ENCODE results near the gene DNER. TPM values are rescaled to one million over a fixed set of nuclear protein-coding genes. Genes with fewer than 3 reads are reported as not detected.

DNER gene
- total RNA-seq, 1 donor from 2014 or later, result not detected

DNA sequence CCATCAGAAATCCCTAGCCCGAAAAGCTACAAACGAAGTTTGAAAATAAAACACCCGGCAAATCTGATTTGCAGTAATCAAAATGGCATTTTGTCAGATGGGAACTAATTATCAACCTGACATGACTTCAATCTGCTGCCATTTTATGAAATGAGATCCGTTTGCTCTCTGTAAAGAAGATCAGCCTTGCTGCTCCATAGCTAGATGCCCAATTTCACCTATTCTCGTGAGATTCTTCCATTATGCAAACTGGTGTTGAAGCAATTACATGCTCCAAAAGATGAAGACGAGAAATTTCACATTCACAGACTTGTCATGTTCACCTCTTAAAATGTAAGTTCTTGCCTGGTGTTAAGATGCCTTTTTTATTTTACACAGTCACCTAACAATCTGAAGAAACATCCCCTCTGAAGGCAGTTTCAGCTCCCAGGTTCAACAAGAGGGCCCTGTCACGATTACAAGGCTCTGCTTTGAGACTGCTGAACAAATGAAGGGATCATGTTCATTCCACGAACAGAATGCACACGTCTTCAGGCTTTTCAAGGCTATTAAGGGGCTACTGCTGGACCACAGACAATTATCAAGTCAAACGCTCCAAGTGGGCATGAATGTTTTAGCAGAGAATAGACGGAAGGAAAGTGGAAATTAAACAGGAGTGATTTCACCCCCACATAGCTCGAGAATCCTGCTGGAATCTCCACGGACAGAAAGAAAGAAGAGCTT lies 270.6 kb downstream of the DNER start:
- H3K27me3 Mint-ChIP-seq (ENCODE audit: low read depth), result peaks cover 12% of the 10 kb centered on the region
- H3K4me3 Mint-ChIP-seq (ENCODE audit: unreplicated experiment), result no peak overlapping the region
- H3K36me3 Mint-ChIP-seq (ENCODE audit: low read depth), result no peaks in the 10 kb centered on the region
- H3K4me1 Mint-ChIP-seq (ENCODE audit: low read depth), result peaks cover 25% of the 10 kb centered on the region
- H3K27ac Mint-ChIP-seq (ENCODE audit: unreplicated experiment), result peak overlapping the region; percentile 3
- H3K9me3 Mint-ChIP-seq (ENCODE audit: low read depth), result no peaks in the 10 kb centered on the region
- DNase-seq (ENCODE audit: low spot score), result no peak
- TF ChIP-seq, protein P1, sequence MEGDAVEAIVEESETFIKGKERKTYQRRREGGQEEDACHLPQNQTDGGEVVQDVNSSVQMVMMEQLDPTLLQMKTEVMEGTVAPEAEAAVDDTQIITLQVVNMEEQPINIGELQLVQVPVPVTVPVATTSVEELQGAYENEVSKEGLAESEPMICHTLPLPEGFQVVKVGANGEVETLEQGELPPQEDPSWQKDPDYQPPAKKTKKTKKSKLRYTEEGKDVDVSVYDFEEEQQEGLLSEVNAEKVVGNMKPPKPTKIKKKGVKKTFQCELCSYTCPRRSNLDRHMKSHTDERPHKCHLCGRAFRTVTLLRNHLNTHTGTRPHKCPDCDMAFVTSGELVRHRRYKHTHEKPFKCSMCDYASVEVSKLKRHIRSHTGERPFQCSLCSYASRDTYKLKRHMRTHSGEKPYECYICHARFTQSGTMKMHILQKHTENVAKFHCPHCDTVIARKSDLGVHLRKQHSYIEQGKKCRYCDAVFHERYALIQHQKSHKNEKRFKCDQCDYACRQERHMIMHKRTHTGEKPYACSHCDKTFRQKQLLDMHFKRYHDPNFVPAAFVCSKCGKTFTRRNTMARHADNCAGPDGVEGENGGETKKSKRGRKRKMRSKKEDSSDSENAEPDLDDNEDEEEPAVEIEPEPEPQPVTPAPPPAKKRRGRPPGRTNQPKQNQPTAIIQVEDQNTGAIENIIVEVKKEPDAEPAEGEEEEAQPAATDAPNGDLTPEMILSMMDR (IDR thresholded peaks at IDR 0.05), result no peak

DNA sequence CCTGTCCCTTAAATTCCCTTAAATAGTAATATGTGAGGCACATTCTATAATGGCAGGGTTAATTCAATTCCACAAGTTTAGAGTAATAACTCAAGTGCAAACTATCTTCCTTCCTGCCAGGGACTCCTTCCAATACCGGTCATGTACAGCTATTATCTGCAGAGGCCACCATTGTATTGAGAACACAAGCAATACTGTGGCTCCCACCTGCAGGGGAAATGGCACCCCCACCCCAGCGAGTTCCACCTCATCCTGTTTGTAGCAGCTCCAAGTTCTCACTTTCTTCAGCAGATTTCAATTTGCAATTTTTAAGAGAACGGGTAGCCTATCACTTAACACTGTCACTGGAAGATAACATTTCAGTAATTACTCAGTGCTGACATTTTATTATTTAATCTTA lies 271.2 kb downstream of the DNER start:
- DNase-seq (ENCODE audit: low spot score), result no peak
- Mint-ChIP-seq H3K27ac (ENCODE audit: unreplicated experiment) (no peak overlapping the region), H3K27me3 (ENCODE audit: low read depth) (peaks cover 12% of the 10 kb centered on the region), H3K4me3 (ENCODE audit: unreplicated experiment) (no peak overlapping the region), H3K4me1 (ENCODE audit: low read depth) (peaks cover 25% of the 10 kb centered on the region), H3K9me3 (ENCODE audit: low read depth) (no peaks in the 10 kb centered on the region), H3K36me3 (ENCODE audit: low read depth) (no peaks in the 10 kb centered on the region)
- TF ChIP-seq, protein P1 (IDR thresholded peaks at IDR 0.05), result no peak

DNA sequence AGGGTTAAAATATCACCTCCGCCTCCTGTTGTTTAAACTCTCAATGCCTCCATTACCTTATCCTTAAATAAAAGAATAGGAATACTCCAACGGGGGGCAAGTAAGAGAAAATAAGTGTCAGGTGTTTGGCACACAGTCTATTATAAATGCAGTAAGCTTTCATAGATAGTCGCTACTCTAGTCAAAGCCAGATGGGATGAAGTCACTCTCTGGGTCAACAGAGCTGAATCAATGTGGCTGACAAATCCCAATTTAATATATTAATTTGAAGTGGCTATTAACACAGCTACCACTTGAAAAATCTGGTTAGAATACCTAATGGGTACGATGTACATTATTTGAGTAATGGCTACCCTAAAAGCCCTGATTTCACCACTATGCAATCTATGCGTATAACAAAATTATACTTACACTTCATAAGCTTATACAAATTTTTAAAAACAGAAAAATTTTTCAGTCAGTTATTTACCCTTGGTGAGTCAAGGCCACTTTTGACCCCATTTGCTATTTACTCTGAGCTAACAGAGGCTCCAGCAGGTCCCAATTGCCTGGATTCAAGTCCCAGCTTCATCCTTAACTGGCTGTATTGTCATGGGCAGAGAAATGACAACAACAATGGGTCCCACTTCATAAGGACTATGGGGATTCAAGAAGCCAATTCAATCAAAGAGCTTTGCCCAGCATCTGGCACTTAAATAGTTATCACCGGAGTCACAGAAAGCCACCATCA lies 275.8 kb downstream of the DNER start:
- DNase-seq (ENCODE audit: low spot score), result no peak
- no peaks in the 10 kb centered on the region for H3K36me3 Mint-ChIP-seq (ENCODE audit: low read depth)
- peaks cover 4% of the 10 kb centered on the region for H3K4me1 Mint-ChIP-seq (ENCODE audit: low read depth)
- peaks cover 14% of the 10 kb centered on the region for H3K27me3 Mint-ChIP-seq (ENCODE audit: low read depth)
- H3K9me3 Mint-ChIP-seq (ENCODE audit: low read depth), result peaks cover 5% of the 10 kb centered on the region
- TF ChIP-seq, protein P1 (IDR thresholded peaks at IDR 0.05), result no peak
- no peak overlapping the region for H3K4me3 Mint-ChIP-seq (ENCODE audit: unreplicated experiment)
- H3K27ac Mint-ChIP-seq (ENCODE audit: unreplicated experiment), result no peak overlapping the region

DNA sequence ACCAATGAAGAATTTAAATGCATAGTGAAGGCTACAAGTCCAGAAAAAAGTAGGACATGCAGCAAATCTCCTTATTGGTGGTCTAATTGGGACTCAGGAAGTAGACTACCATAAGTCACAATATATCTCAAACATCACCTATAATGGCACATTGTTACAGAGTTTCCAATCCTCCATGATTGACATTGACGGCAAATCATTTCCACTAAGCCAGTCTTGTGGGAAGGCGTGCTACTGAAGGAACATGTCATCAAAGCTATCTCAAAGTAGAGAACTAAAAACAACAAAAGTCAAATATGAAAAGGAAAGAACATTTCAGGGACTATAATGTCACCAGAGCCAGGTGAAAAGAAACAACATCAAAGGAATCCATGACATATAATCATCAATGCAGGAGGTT lies 276.9 kb downstream of the DNER start:
- Mint-ChIP-seq H3K9me3 (ENCODE audit: low read depth) (peaks cover 5% of the 10 kb centered on the region), H3K4me1 (ENCODE audit: low read depth) (peaks cover 8% of the 10 kb centered on the region), H3K36me3 (ENCODE audit: low read depth) (no peaks in the 10 kb centered on the region), H3K4me3 (ENCODE audit: unreplicated experiment) (no peak overlapping the region), H3K27ac (ENCODE audit: unreplicated experiment) (no peak overlapping the region), H3K27me3 (ENCODE audit: low read depth) (peaks cover 14% of the 10 kb centered on the region)
- no peak for DNase-seq (ENCODE audit: low spot score)
- TF ChIP-seq, protein P1 (IDR thresholded peaks at IDR 0.05), result no peak

DNA sequence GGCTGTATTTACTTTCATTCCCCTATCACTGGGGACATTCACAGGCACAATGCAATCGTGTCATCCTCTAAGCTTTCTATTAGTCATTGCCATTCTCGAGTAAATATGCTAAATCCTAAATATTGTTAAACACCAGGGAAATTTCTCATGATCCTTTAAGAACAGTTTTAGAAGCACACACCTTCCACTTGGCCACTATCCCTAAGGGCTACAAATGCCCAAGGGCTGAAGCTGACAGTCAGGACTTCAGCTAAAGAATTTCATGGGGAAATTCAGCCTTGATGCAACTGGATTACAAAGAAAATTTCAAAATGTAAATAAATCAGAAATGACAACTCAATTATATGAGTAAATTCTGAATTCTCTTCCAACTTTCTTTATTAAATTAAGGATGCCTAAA lies 280.2 kb downstream of the DNER start:
- Mint-ChIP-seq H3K27me3 (ENCODE audit: low read depth) (peaks cover 2% of the 10 kb centered on the region), H3K4me3 (ENCODE audit: unreplicated experiment) (no peak overlapping the region), H3K36me3 (ENCODE audit: low read depth) (no peaks in the 10 kb centered on the region), H3K4me1 (ENCODE audit: low read depth) (peaks cover 8% of the 10 kb centered on the region), H3K27ac (ENCODE audit: unreplicated experiment) (no peak overlapping the region), H3K9me3 (ENCODE audit: low read depth) (peaks cover 5% of the 10 kb centered on the region)
- DNase-seq (ENCODE audit: low spot score), result no peak
- TF ChIP-seq, protein P1 (IDR thresholded peaks at IDR 0.05), result no peak
